H9 (cell line): Measurements from ENCODE around the gene CNPY2. TPM values are rescaled to one million over a fixed set of nuclear protein-coding genes. Genes with fewer than 3 reads are reported as not detected.

Experiments used
- DNase-seq: peaks from one replicate; pipeline ENCODE4 v3.0.0-alpha.2; 2017
- H2AFZ ChIP-seq: one replicate; pipeline ENCODE4 v1.6.1; 2013; ENCODE audit warnings: mild to moderate bottlenecking, low read length, control low read depth, moderate library complexity
- H2AK5ac ChIP-seq: 2 replicates; pipeline ENCODE4 v1.6.1; 2013; ENCODE audit warnings: low read length, control low read depth, mixed read lengths; ENCODE audit not compliant: insufficient read length
- H2BK120ac ChIP-seq: one replicate; pipeline ENCODE4 v1.6.1; 2013; ENCODE audit warnings: low read depth, mild to moderate bottlenecking, low read length, control low read depth, inconsistent platforms; ENCODE audit not compliant: poor library complexity, severe bottlenecking
- H2BK12ac ChIP-seq: 2 replicates; pipeline ENCODE4 v1.6.1; 2013; ENCODE audit warnings: low read length, control low read depth, mixed read lengths, low read depth; ENCODE audit not compliant: insufficient read length
- H2BK15ac ChIP-seq: 2 replicates; pipeline ENCODE4 v1.6.1; 2013; ENCODE audit warnings: low read depth, low read length, control low read depth
- H2BK20ac ChIP-seq: one replicate; pipeline ENCODE4 v1.6.1; 2013; ENCODE audit warnings: low read depth, mild to moderate bottlenecking, low read length, control low read depth, inconsistent platforms; ENCODE audit not compliant: poor library complexity, severe bottlenecking
- H2BK5ac ChIP-seq: 2 replicates; pipeline ENCODE4 v1.6.1; 2013; ENCODE audit warnings: low read length, control low read depth, mixed read lengths; ENCODE audit not compliant: insufficient read length
- H3K14ac ChIP-seq: 2 replicates; pipeline ENCODE4 v1.6.1; 2013; ENCODE audit warnings: low read length, control low read depth; ENCODE audit not compliant: insufficient read depth
- H3K18ac ChIP-seq: 2 replicates; pipeline ENCODE4 v1.6.1; 2013; ENCODE audit warnings: low read depth, mild to moderate bottlenecking, mixed read lengths, low read length, control low read depth; ENCODE audit not compliant: insufficient read length
- H3K23ac ChIP-seq: 2 replicates; pipeline ENCODE4 v1.6.1; 2013; ENCODE audit warnings: low read length, control low read depth, mixed read lengths, low read depth; ENCODE audit not compliant: insufficient read length
- H3K23me2 ChIP-seq: 2 replicates; pipeline ENCODE4 v1.6.1; 2013; ENCODE audit warnings: low read depth, mild to moderate bottlenecking, mixed read lengths, low read length, control low read depth; ENCODE audit not compliant: insufficient read length, poor library complexity, severe bottlenecking
- H3K27ac ChIP-seq: 2 replicates; pipeline ENCODE4 v1.5.1; 2013; ENCODE audit warnings: low read length, control low read depth, mixed read lengths, low read depth; ENCODE audit not compliant: insufficient read length
- H3K27me3 ChIP-seq: 2 replicates; pipeline ENCODE4 v1.6.1; 2013; ENCODE audit warnings: low read length, control low read depth, inconsistent platforms; ENCODE audit not compliant: insufficient read depth
- H3K4ac ChIP-seq: 2 replicates; pipeline ENCODE4 v1.6.1; 2013; ENCODE audit warnings: low read depth, mild to moderate bottlenecking, control low read depth, inconsistent platforms, low read length, moderate library complexity
- H3K4me1 ChIP-seq: 2 replicates; pipeline ENCODE4 v1.6.1; 2013; ENCODE audit warnings: low read length, control low read depth, inconsistent platforms; ENCODE audit not compliant: insufficient read depth
- H3K4me2 ChIP-seq: 2 replicates; pipeline ENCODE4 v1.6.1; 2013; ENCODE audit warnings: low read length, control low read depth, mixed read lengths; ENCODE audit not compliant: insufficient read length, insufficient read depth
- H3K56ac ChIP-seq: 2 replicates; pipeline ENCODE4 v1.6.1; 2013; ENCODE audit warnings: low read depth, mild to moderate bottlenecking, mixed read lengths, low read length, control low read depth; ENCODE audit not compliant: insufficient read length
- H3K79me1 ChIP-seq: 2 replicates; pipeline ENCODE4 v1.6.1; 2013; ENCODE audit warnings: low read depth, mild to moderate bottlenecking, moderate library complexity, low read length, control low read depth, inconsistent platforms; ENCODE audit not compliant: insufficient read depth, poor library complexity, severe bottlenecking
- H3K79me2 ChIP-seq: 2 replicates; pipeline ENCODE4 v1.6.1; 2013; ENCODE audit warnings: low read length, control low read depth, inconsistent platforms; ENCODE audit not compliant: insufficient read depth
- H3K9ac ChIP-seq: 2 replicates; pipeline ENCODE4 v1.6.1; 2013; ENCODE audit warnings: low read length, control low read depth, mixed read lengths; ENCODE audit not compliant: insufficient read length; ENCODE audit errors: extremely low read depth
- H3K9me3 ChIP-seq: one replicate; pipeline ENCODE4 v1.6.1; 2013; ENCODE audit warnings: low read depth, low read length, inconsistent platforms; ENCODE audit not compliant: control insufficient read depth
- H3T11ph ChIP-seq: one replicate; pipeline ENCODE4 v1.6.1; 2013; ENCODE audit warnings: mild to moderate bottlenecking, low read length, control low read depth, inconsistent platforms
- H4K20me1 ChIP-seq: one replicate; pipeline ENCODE4 v1.6.1; 2013; ENCODE audit not compliant: control insufficient read depth, insufficient read length, insufficient read depth
- H4K5ac ChIP-seq: 2 replicates; pipeline ENCODE4 v1.6.1; 2013; ENCODE audit warnings: low read depth, mild to moderate bottlenecking, mixed read lengths, low read length, control low read depth; ENCODE audit not compliant: insufficient read length
- H4K8ac ChIP-seq: replicated peaks from 2 replicates; pipeline ENCODE4 v1.6.1; 2013; ENCODE audit warnings: low read length, control low read depth, mixed read lengths, low read depth; ENCODE audit not compliant: insufficient read length
- H4K91ac ChIP-seq: 2 replicates; pipeline ENCODE4 v1.6.1; 2013; ENCODE audit warnings: low read depth, mild to moderate bottlenecking, moderate library complexity, mixed read lengths, low read length, control low read depth; ENCODE audit not compliant: insufficient read length
- H3K27ac Mint-ChIP-seq, 3 experiments: 2 replicates in 2 of 3; 3 replicates in 1 of 3; pipeline ENCODE4 v1.8.0; 2020 to 2021; ENCODE audit warnings: mixed read lengths in 3 of 3, mild to moderate bottlenecking in 1 of 3, moderate library complexity in 1 of 3
- H3K27me3 Mint-ChIP-seq: 2 replicates; pipeline ENCODE4 v1.8.0; 2021; ENCODE audit warnings: low read depth, mild to moderate bottlenecking, moderate library complexity, mixed read lengths
- H3K36me3 Mint-ChIP-seq, 3 experiments: 2 replicates in 2 of 3; 3 replicates in 1 of 3; pipeline ENCODE4 v1.8.0; 2020 to 2021; ENCODE audit warnings: low read depth in 3 of 3, mixed read lengths in 3 of 3; ENCODE audit not compliant: insufficient read depth in 1 of 3
- H3K4me1 Mint-ChIP-seq, 2 experiments: 2 replicates each; pipeline ENCODE4 v1.8.0; 2020; ENCODE audit warnings: mixed read lengths in 2 of 2
- H3K4me3 Mint-ChIP-seq, 2 experiments: 2 replicates in 1 of 2; 3 replicates in 1 of 2; pipeline ENCODE4 v1.8.0; 2020 to 2021; ENCODE audit warnings: mild to moderate bottlenecking in 2 of 2, mixed read lengths in 2 of 2, moderate library complexity in 1 of 2
- H3K9me3 Mint-ChIP-seq, 2 experiments: 2 replicates in 1 of 2; 3 replicates in 1 of 2; pipeline ENCODE4 v1.8.0; 2020; ENCODE audit warnings: mild to moderate bottlenecking in 2 of 2, mixed read lengths in 2 of 2, moderate library complexity in 1 of 2
- CTCF ChIP-seq: fragments of 200-600 bp; sonication (generic); conservative IDR thresholded peaks from 3 replicates; pipeline ENCODE4 v1.8.0; 2021; ENCODE audit warnings: antibody characterized with exemption, mild to moderate bottlenecking
- WGBS: extraction: QIAGEN DNeasy Blood & Tissue Kit; methylation state at CpG from one replicate; pipeline ENCODE4 v1.1.7; 2013; ENCODE audit warnings: missing lambda C conversion rate, low lambda C conversion rate, mixed read lengths; ENCODE audit not compliant: insufficient read length; ENCODE audit errors: extremely low coverage; 5-methylcytosine and 5-hydroxymethylcytosine counted together
- total RNA-seq: library from RNA; stranded (reverse); gene quantifications from 2 replicates; pipeline ENCODE4 v1.2.1, GENCODE V29; 2021

The CNPY2 gene
- total RNA-seq, 1 experiment from 2014 or later: 221 TPM

- Histone ChIP-seq H3K4ac (no peak overlapping the region), H3K14ac (no peak overlapping the region), H2BK120ac (no peak overlapping the region), H3K18ac (no peak overlapping the region), H3K27ac (no peak overlapping the region), H4K5ac (no peak overlapping the region), H4K91ac (no peak overlapping the region), H3K23me2 (no peaks in the 10 kb centered on the region), H2AFZ (no peak overlapping the region), H2BK12ac (no peak overlapping the region), H3K56ac (no peak overlapping the region), H2AK5ac (no peak overlapping the region), H2BK15ac (no peak overlapping the region), H3K4me1 (0 out of 2 replicates have a peak, but pooled peaks cover 2% of the 10 kb centered on the region), H2BK20ac (no peak overlapping the region), H3K79me1 (peaks cover 3% of the 10 kb centered on the region), H4K20me1 (no peaks in the 10 kb centered on the region), H3K9me3 (no peaks in the 10 kb centered on the region), H2BK5ac (no peak overlapping the region), H3T11ph (no peak overlapping the region), H3K4me2 (no peak overlapping the region), H3K9ac (no peak overlapping the region), H3K79me2 (no peaks in the 10 kb centered on the region), H3K27me3 (no peaks in the 10 kb centered on the region), H3K23ac (no peak overlapping the region), H4K8ac (no peak overlapping the region)
- no peaks in the 10 kb centered on the region for H3K9me3 Mint-ChIP-seq
- H3K4me1 Mint-ChIP-seq: peaks cover 0 to 6% of the 10 kb centered on the region in 2 experiments; a peak in 2 of 4 replicates
- DNase-seq: no peak
- H3K4me3 Mint-ChIP-seq: no peak overlapping the region
- no peak for TF ChIP-seq CTCF
- no peaks in the 10 kb centered on the region for H3K27me3 Mint-ChIP-seq
- peaks cover 28 to 82% (median 50%) of the 10 kb centered on the region in 3 experiments for H3K36me3 Mint-ChIP-seq
- H3K27ac Mint-ChIP-seq: no peak overlapping the region
- no CpG with 5 or more reads among the region's 6 CpGs for WGBS
Measured at GRCh38 chr12:56282030-56282429, 33.8 kb downstream of the CNPY2 start.
